Activated naive CD4-positive, alpha-beta T cell treated with anti-CD3 and anti-CD28 coated beads for 36 hours (primary cell): ENCODE data around the gene SLC10A1. TPM values are rescaled to one million over a fixed set of nuclear protein-coding genes. Genes with fewer than 3 reads are reported as not detected.
"Not testable (repeated sequence)": the region's sequence is repeated elsewhere in the genome, so short reads cannot be mapped to it uniquely, and the experiment has no call there.

ENCODE experiments used
- CTCF ChIA-PET: fragments of 350-600 bp; sonication (Branson Sonifier 250); formaldehyde crosslinking; loops from one replicate; lab custom pipeline; 2021; ENCODE audit warnings: antibody characterized with exemption; lab: Charles Lee
- DNase-seq: peaks from one replicate; pipeline ENCODE4 v3.0.0-alpha.2; 2020
- H3K27ac Mint-ChIP-seq: one replicate; pipeline ENCODE4 v1.8.0; 2021; ENCODE audit warnings: mild to moderate bottlenecking, mixed read lengths
- H3K27me3 Mint-ChIP-seq: one replicate; pipeline ENCODE4 v1.8.0; 2021; ENCODE audit warnings: low read depth, mixed read lengths
- H3K36me3 Mint-ChIP-seq: one replicate; pipeline ENCODE4 v1.8.0; 2021; ENCODE audit warnings: low read depth, mixed read lengths
- H3K4me1 Mint-ChIP-seq: one replicate; pipeline ENCODE4 v1.8.0; 2021; ENCODE audit warnings: low read depth, mixed read lengths
- H3K4me3 Mint-ChIP-seq: one replicate; pipeline ENCODE4 v1.8.0; 2021; ENCODE audit warnings: mild to moderate bottlenecking, moderate library complexity, mixed read lengths
- H3K9me3 Mint-ChIP-seq: one replicate; pipeline ENCODE4 v1.8.0; 2021; ENCODE audit warnings: mixed read lengths
- intact Hi-C: fragments of 100-400 bp; cut with micrococcal nuclease; formaldehyde crosslinking; loops from one replicate; pipeline ENCODE4 v1.15.1; 2023
- total RNA-seq, 2 experiments: library from RNA; stranded (reverse); gene quantifications; one replicate each; pipeline ENCODE4 v1.2.3, GENCODE V29; 2021

Gene SLC10A1
- total RNA-seq, 2 experiments from 2014 or later: not detected

GRCh38 chr14:69820991-69821390, 23.9 kb upstream of the SLC10A1 start:
- Mint-ChIP-seq H3K9me3 (no peaks in the 10 kb centered on the region), H3K4me3 (no peak overlapping the region), H3K27me3 (peaks cover 3% of the 10 kb centered on the region), H3K36me3 (no peaks in the 10 kb centered on the region), H3K4me1 (peaks cover 2% of the 10 kb centered on the region), H3K27ac (no peak overlapping the region)
- CTCF ChIA-PET: no interaction called here
- intact Hi-C loops: loop anchor here (5.0 kb wide), 1 partner anchor 219 kb away; no protein-coding TSS in a partner anchor
- DNase-seq: no peak

GRCh38 chr14:69819607-69820006, 22.6 kb upstream of the SLC10A1 start:
- peaks cover 2% of the 10 kb centered on the region for H3K4me1 Mint-ChIP-seq
- intact Hi-C loops: loop anchor here (1.0 to 5.0 kb wide), 3 partner anchors 92 to 255 kb away; no protein-coding TSS in a partner anchor
- peaks cover 2% of the 10 kb centered on the region for H3K27me3 Mint-ChIP-seq
- no peak overlapping the region for H3K27ac Mint-ChIP-seq
- no peak for DNase-seq
- H3K4me3 Mint-ChIP-seq: no peak overlapping the region
- no peaks in the 10 kb centered on the region for H3K9me3 Mint-ChIP-seq
- no peaks in the 10 kb centered on the region for H3K36me3 Mint-ChIP-seq
- CTCF ChIA-PET: interaction anchor here (2.1 to 3.8 kb wide), 2 partner anchors 249 to 253 kb away, joined by 7 to 24 read pairs; no protein-coding TSS in a partner anchor

- DNase-seq: peak; percentile 67
- CTCF ChIA-PET: interaction anchor here (0.6 to 4.2 kb wide), 23 partner anchors 10 to 583 kb away, joined by 3 to 64 read pairs (median 4); partner anchors contain the start of genes CCDC177 and SMOC1
- Mint-ChIP-seq H3K4me1 (peaks cover 2% of the 10 kb centered on the region), H3K9me3 (no peaks in the 10 kb centered on the region), H3K27me3 (peaks cover 2% of the 10 kb centered on the region), H3K4me3 (no peak overlapping the region), H3K36me3 (no peaks in the 10 kb centered on the region), H3K27ac (no peak overlapping the region)
- intact Hi-C loops: loop anchor here (1.0 to 5.0 kb wide), 6 partner anchors 91 to 999 kb away; no protein-coding TSS in a partner anchor
These were observed 21.7 kb upstream of the SLC10A1 start for GRCh38 chr14:69818758-69819191.

- intact Hi-C loops: loop anchor here (5.0 kb wide), 1 partner anchor 89 kb away; no protein-coding TSS in a partner anchor
- Mint-ChIP-seq H3K9me3 (no peaks in the 10 kb centered on the region), H3K36me3 (no peaks in the 10 kb centered on the region), H3K27ac (no peak overlapping the region), H3K27me3 (peaks cover 2% of the 10 kb centered on the region), H3K4me3 (no peak overlapping the region), H3K4me1 (peaks cover 2% of the 10 kb centered on the region)
- CTCF ChIA-PET: interaction anchor here (0.8 to 4.2 kb wide), 5 partner anchors 62 to 699 kb away, joined by 3 to 64 read pairs (median 9); partner anchors contain the start of gene SMOC1
- no peak for DNase-seq
These were observed 19.2 kb upstream of the SLC10A1 start for GRCh38 chr14:69816216-69816615.

- no peaks in the 10 kb centered on the region for H3K36me3 Mint-ChIP-seq
- no peaks in the 10 kb centered on the region for H3K9me3 Mint-ChIP-seq
- no peak overlapping the region for H3K27ac Mint-ChIP-seq
- no peak overlapping the region for H3K4me3 Mint-ChIP-seq
- DNase-seq: no peak
- H3K4me1 Mint-ChIP-seq: peaks cover 2% of the 10 kb centered on the region
- intact Hi-C loops: loop anchor here (5.0 kb wide), 1 partner anchor 88 kb away; no protein-coding TSS in a partner anchor
- peaks cover 2% of the 10 kb centered on the region for H3K27me3 Mint-ChIP-seq
- CTCF ChIA-PET: interaction anchor here (0.8 to 4.2 kb wide), 2 partner anchors 213 to 700 kb away, joined by 3 to 64 read pairs; no protein-coding TSS in a partner anchor
These were observed 18.5 kb upstream of the SLC10A1 start for GRCh38 chr14:69815556-69815955.

- CTCF ChIA-PET: interaction anchor here (1.1 kb wide), 1 partner anchor 259 kb away, joined by 3 read pairs; no protein-coding TSS in a partner anchor
- peaks cover 2% of the 10 kb centered on the region for H3K4me1 Mint-ChIP-seq
- H3K36me3 Mint-ChIP-seq: no peaks in the 10 kb centered on the region
- H3K27me3 Mint-ChIP-seq: peaks cover 2% of the 10 kb centered on the region
- intact Hi-C loops: no loop called here
- H3K4me3 Mint-ChIP-seq: no peak overlapping the region
- DNase-seq: no peak
- H3K27ac Mint-ChIP-seq: no peak overlapping the region
- H3K9me3 Mint-ChIP-seq: no peaks in the 10 kb centered on the region
These were observed 17.4 kb upstream of the SLC10A1 start for GRCh38 chr14:69814397-69814796.

GRCh38 chr14:69813346-69813745, 16.3 kb upstream of the SLC10A1 start:
- intact Hi-C loops, H3K9me3 Mint-ChIP-seq: not testable (repeated sequence)
- CTCF ChIA-PET: interaction anchor here (0.6 to 1.4 kb wide), 4 partner anchors 11 to 813 kb away, joined by 3 read pairs; no protein-coding TSS in a partner anchor

GRCh38 chr14:69812711-69813110, 15.7 kb upstream of the SLC10A1 start:
- no peaks in the 10 kb centered on the region for H3K36me3 Mint-ChIP-seq
- no peaks in the 10 kb centered on the region for H3K4me1 Mint-ChIP-seq
- H3K9me3 Mint-ChIP-seq: no peaks in the 10 kb centered on the region
- intact Hi-C loops: no loop called here
- H3K4me3 Mint-ChIP-seq: no peak overlapping the region
- no peaks in the 10 kb centered on the region for H3K27me3 Mint-ChIP-seq
- CTCF ChIA-PET: interaction anchor here (1.2 to 1.4 kb wide), 2 partner anchors 10 to 244 kb away, joined by 3 read pairs; no protein-coding TSS in a partner anchor
- no peak overlapping the region for H3K27ac Mint-ChIP-seq
- no peak for DNase-seq

More at GRCh38 chr14:69813346-69813745, 16.3 kb upstream of the SLC10A1 start:
- H3K27ac Mint-ChIP-seq, DNase-seq, H3K36me3 Mint-ChIP-seq, H3K27me3 Mint-ChIP-seq, H3K4me3 Mint-ChIP-seq, H3K4me1 Mint-ChIP-seq: not testable (repeated sequence)

- CTCF ChIA-PET: interaction anchor here (1.4 kb wide), 1 partner anchor 216 kb away, joined by 3 read pairs; no protein-coding TSS in a partner anchor
- Mint-ChIP-seq H3K4me3 (no peak overlapping the region), H3K9me3 (no peaks in the 10 kb centered on the region), H3K36me3 (no peaks in the 10 kb centered on the region), H3K27ac (no peak overlapping the region), H3K4me1 (no peaks in the 10 kb centered on the region), H3K27me3 (no peaks in the 10 kb centered on the region)
- DNase-seq: no peak
- intact Hi-C loops: no loop called here
These were observed 14.8 kb upstream of the SLC10A1 start for GRCh38 chr14:69811868-69812252.

- intact Hi-C loops: no loop called here
- no peaks in the 10 kb centered on the region for H3K4me1 Mint-ChIP-seq
- no peak overlapping the region for H3K4me3 Mint-ChIP-seq
- CTCF ChIA-PET: interaction anchor here (1.4 kb wide), 1 partner anchor 217 kb away, joined by 3 read pairs; no protein-coding TSS in a partner anchor
- H3K9me3 Mint-ChIP-seq: no peaks in the 10 kb centered on the region
- no peak overlapping the region for H3K27ac Mint-ChIP-seq
- no peak for DNase-seq
- H3K36me3 Mint-ChIP-seq: no peaks in the 10 kb centered on the region
- no peaks in the 10 kb centered on the region for H3K27me3 Mint-ChIP-seq
These were observed 14.3 kb upstream of the SLC10A1 start for GRCh38 chr14:69811227-69811867.

GRCh38 chr14:69808919-69809808, 12.1 kb upstream of the SLC10A1 start:
- H3K4me3 Mint-ChIP-seq: no peak overlapping the region
- H3K27ac Mint-ChIP-seq: no peak overlapping the region
- H3K27me3 Mint-ChIP-seq: no peaks in the 10 kb centered on the region
- intact Hi-C loops: no loop called here
- DNase-seq: no peak
- CTCF ChIA-PET: interaction anchor here (1.3 kb wide), 2 partner anchors 10 to 220 kb away, joined by 4 to 5 read pairs; no protein-coding TSS in a partner anchor
- no peaks in the 10 kb centered on the region for H3K36me3 Mint-ChIP-seq
- H3K9me3 Mint-ChIP-seq: no peaks in the 10 kb centered on the region
- no peaks in the 10 kb centered on the region for H3K4me1 Mint-ChIP-seq
